HCT116 (cell line): Measurements from ENCODE around the gene CRYBA4. TPM values are rescaled to one million over a fixed set of nuclear protein-coding genes. Genes with fewer than 3 reads are reported as not detected.

Source experiments
- ATAC-seq: fragments of 200-7000 bp; cut with Tn5 transposase; 2 replicates; pipeline ENCODE4 v1.9.1; 2020; ENCODE audit warnings: mild to moderate bottlenecking, moderate library complexity
- BruUV-seq: library from RNA; stranded (reverse); fragments of 400-500 nt; replicated peaks from 2 replicates; lab custom pipeline; 2021; lab: Mats Ljungman, UMichigan
- CTCF ChIA-PET: fragments of 300-600 bp; sonication (Branson Sonifier 250); formaldehyde crosslinking; loops from one replicate; lab custom pipeline; 2021; ENCODE audit warnings: antibody characterized with exemption; lab: Charles Lee
- POLR2A ChIA-PET: fragments of 300-600, 350-600 bp; sonication (Branson Sonifier 250); formaldehyde crosslinking; loops from one replicate; lab custom pipeline; 2021; ENCODE audit warnings: antibody characterized with exemption; lab: Charles Lee
- RAD21 ChIA-PET, 2 experiments: fragments of 300-600 bp; sonication (Branson Sonifier 250); formaldehyde crosslinking; loops; one replicate each; lab custom pipeline; 2023; ENCODE audit warnings: low total read pairs in 2 of 2; ENCODE audit not compliant: uncharacterized antibody in 2 of 2, unreplicated experiment in 2 of 2, low non-redundant PET in 1 of 2; lab: Charles Lee
- DNase-seq: peaks from one replicate; pipeline ENCODE4 v3.0.0-alpha.2; 2010; ENCODE audit warnings: low read depth, low spot score
- H2AFZ ChIP-seq: fragments of 200-600 bp; shearing (Covaris generic), sonication (generic); 2 replicates; pipeline ENCODE4 v1.6.1; 2017; ENCODE audit warnings: low read depth, mixed run types, mixed read lengths, antibody characterized with exemption, low read length; ENCODE audit not compliant: poor library complexity, severe bottlenecking
- H3K27ac ChIP-seq: 2 replicates; pipeline ENCODE4 v1.5.1; 2012; ENCODE audit warnings: low read depth, low read length
- H3K27me3 ChIP-seq: fragments of 200-600 bp; sonication (generic); 2 replicates; pipeline ENCODE4 v1.6.1; 2016; ENCODE audit warnings: mixed run types, low read length, mixed read lengths; ENCODE audit not compliant: insufficient read depth
- H3K36me3 ChIP-seq, 2 experiments: fragments of 200-500 bp in 1 of 2; fragments of 200-600 bp in 1 of 2; sonication (Bioruptor generic) in 1 of 2; sonication (generic) in 1 of 2; 2 replicates each; pipeline versions ENCODE4 v1.5.1 to v1.6.1; 2014 to 2016; ENCODE audit warnings: low read length in 2 of 2, inconsistent platforms in 1 of 2, mixed read lengths in 1 of 2, mixed run types in 1 of 2; ENCODE audit not compliant: insufficient read depth in 2 of 2, control insufficient read depth in 1 of 2
- H3K4me1 ChIP-seq, 2 experiments: fragments of 200-600 bp in 1 of 2; sonication (generic) in 1 of 2; 2 replicates each; pipeline versions ENCODE4 v1.5.1 to v1.6.1; 2012 to 2017; ENCODE audit warnings: low read length in 2 of 2, inconsistent platforms in 1 of 2, mild to moderate bottlenecking in 1 of 2, mixed read lengths in 1 of 2, mixed run types in 1 of 2, moderate library complexity in 1 of 2; ENCODE audit not compliant: insufficient read depth in 2 of 2, control insufficient read depth in 1 of 2
- H3K4me2 ChIP-seq: fragments of 200-600 bp; sonication (generic); 2 replicates; pipeline ENCODE4 v1.6.1; 2017; ENCODE audit warnings: mixed run types, low read length, mixed read lengths
- H3K4me3 ChIP-seq, 2 experiments: fragments of 200-600 bp in 1 of 2; sonication (generic) in 1 of 2; replicated peaks in 1 of 2; 2 replicates each; pipeline ENCODE4 v1.5.1; 2011 to 2016; ENCODE audit warnings: low read length in 2 of 2, control low read depth in 1 of 2, low read depth in 1 of 2, mild to moderate bottlenecking in 1 of 2, mixed read lengths in 1 of 2, mixed run types in 1 of 2
- H3K79me2 ChIP-seq: fragments of 200-600 bp; sonication (generic); 2 replicates; pipeline ENCODE4 v1.6.1; 2017; ENCODE audit warnings: mild to moderate bottlenecking, mixed run types, low read length, moderate library complexity, mixed read lengths; ENCODE audit not compliant: insufficient read depth
- H3K9ac ChIP-seq: fragments of 200-600 bp; sonication (generic); 2 replicates; pipeline ENCODE4 v1.6.1; 2016; ENCODE audit warnings: low read length, mixed read lengths
- H3K9me2 ChIP-seq: fragments of 200-600 bp; sonication (generic), shearing (Covaris generic); 2 replicates; pipeline ENCODE4 v1.6.1; 2017; ENCODE audit warnings: mixed run types, mild to moderate bottlenecking, moderate library complexity; ENCODE audit not compliant: insufficient read depth
- H3K9me3 ChIP-seq, 2 experiments: fragments of 200-500 bp in 1 of 2; fragments of 200-600 bp in 1 of 2; sonication (Bioruptor generic) in 1 of 2; sonication (generic) in 1 of 2; 2 replicates each; pipeline ENCODE4 v1.6.1; 2014 to 2017; ENCODE audit warnings: low read length in 2 of 2, mixed read lengths in 2 of 2, inconsistent platforms in 1 of 2, low read depth in 1 of 2, mild to moderate bottlenecking in 1 of 2, mixed run types in 1 of 2, moderate library complexity in 1 of 2; ENCODE audit not compliant: control insufficient read depth in 1 of 2, insufficient read depth in 1 of 2
- H4K20me1 ChIP-seq: fragments of 200-600 bp; sonication (generic), shearing (Covaris generic); 2 replicates; pipeline ENCODE4 v1.6.1; 2017; ENCODE audit warnings: mixed run types, mild to moderate bottlenecking, moderate library complexity; ENCODE audit not compliant: insufficient read depth
- ATF3 ChIP-seq: IDR thresholded peaks from 2 replicates; pipeline ENCODE4 v1.6.1; 2012
- CBX3 ChIP-seq: IDR thresholded peaks from 2 replicates; pipeline ENCODE4 v1.6.1; 2012; ENCODE audit warnings: low read depth
- CTCF ChIP-seq, 3 experiments: fragments of 200-600 bp in 1 of 3; sonication (generic) in 1 of 3; IDR thresholded peaks in 2 of 3; conservative IDR thresholded peaks in 1 of 3; 2 replicates each; pipeline ENCODE4 v1.5.1; 2012 to 2017; ENCODE audit warnings: low read depth in 2 of 3, low read length in 2 of 3, antibody characterized with exemption in 1 of 3, borderline replicate concordance in 1 of 3, control low read depth in 1 of 3, mild to moderate bottlenecking in 1 of 3, mixed read lengths in 1 of 3, mixed run types in 1 of 3, moderate library complexity in 1 of 3; ENCODE audit not compliant: insufficient read depth in 1 of 3
- EZH2phosphoT487 ChIP-seq: fragments of 200-600 bp; IDR thresholded peaks from 2 replicates; pipeline ENCODE4 v1.6.1; 2018; ENCODE audit warnings: antibody characterized with exemption, borderline replicate concordance
- MAX ChIP-seq: IDR thresholded peaks from 2 replicates; pipeline ENCODE4 v1.6.1; 2012
- RAD21 ChIP-seq: IDR thresholded peaks from 2 replicates; pipeline ENCODE4 v1.6.1; 2012; ENCODE audit warnings: low read depth, mild to moderate bottlenecking
- SIN3A ChIP-seq: IDR thresholded peaks from 2 replicates; pipeline ENCODE4 v1.6.1; 2012; ENCODE audit warnings: low read depth
- SRF ChIP-seq: IDR thresholded peaks from 2 replicates; pipeline ENCODE4 v1.6.1; 2012; ENCODE audit warnings: low read depth
- TCF7L2 ChIP-seq: IDR thresholded peaks from 2 replicates; pipeline ENCODE4 v1.7.0; 2011; ENCODE audit warnings: borderline replicate concordance, inconsistent platforms; ENCODE audit not compliant: insufficient read depth, insufficient read length; ENCODE audit errors: extremely low read depth
- ZBTB33 ChIP-seq: IDR thresholded peaks from 2 replicates; pipeline ENCODE4 v1.6.1; 2011; ENCODE audit warnings: mild to moderate bottlenecking, low read length, moderate library complexity; ENCODE audit not compliant: insufficient replicate concordance; ENCODE audit errors: extremely low read depth
- ZNF274 ChIP-seq: fragments of 200-500 bp; sonication (Bioruptor generic); IDR thresholded peaks from 2 replicates; pipeline ENCODE4 v1.6.1; 2014; ENCODE audit warnings: mild to moderate bottlenecking, low read depth, low read length, inconsistent platforms
- intact Hi-C: fragments of 100-400 bp; cut with micrococcal nuclease; formaldehyde crosslinking; loops from 2 replicates; pipeline ENCODE4 v1.10.0; 2022
- total RNA-seq: library from RNA; stranded (reverse); gene quantifications from one replicate; pipeline ENCODE4 v1.2.1, GENCODE V29; 2021; ENCODE audit not compliant: unreplicated experiment

Gene CRYBA4
- total RNA-seq, 1 experiment from 2014 or later, result not detected

GRCh38 chr22:26646158-26646557 lies 24.4 kb downstream of the CRYBA4 start:
- ATAC-seq (no peak), DNase-seq (no peak)
- BruUV-seq, result no TSS peak
- Histone ChIP-seq H3K9me3 (no peaks in the 10 kb centered on the region), H4K20me1 (no peaks in the 10 kb centered on the region), H3K27ac (no peak overlapping the region), H3K9me2 (no peaks in the 10 kb centered on the region), H3K79me2 (no peaks in the 10 kb centered on the region), H3K4me1 (peaks cover 3 to 10% of the 10 kb centered on the region in 2 experiments; a peak in 3 of 4 replicates), H3K4me3 (no peak overlapping the region), H3K27me3 (peaks cover 5% of the 10 kb centered on the region; the same call in 1 of the 2 replicates), H3K4me2 (no peak overlapping the region), H3K9ac (no peak overlapping the region), H2AFZ (no peak overlapping the region), H3K36me3 (no peaks in the 10 kb centered on the region)
- intact Hi-C loops, result no loop called here
- POLR2A ChIA-PET, result no interaction called here
- RAD21 ChIA-PET, result no interaction called here
- TF ChIP-seq TCF7L2, result no peak
- no peak for TF ChIP-seq MAX
- TF ChIP-seq CBX3, result no peak
- TF ChIP-seq ZBTB33, result no peak
- TF ChIP-seq EZH2phosphoT487, result no peak
- TF ChIP-seq SRF, result no peak
- CTCF ChIA-PET, result no interaction called here

GRCh38 chr22:26648011-26648497 lies 26.3 kb downstream of the CRYBA4 start:
- no peak overlapping the region for H3K4me2 ChIP-seq
- no peaks in the 10 kb centered on the region for H3K9me2 ChIP-seq
- ATAC-seq (no peak), DNase-seq (no peak)
- H3K4me3 ChIP-seq, result no peak overlapping the region
- H2AFZ ChIP-seq, result no peak overlapping the region
- ChIA-PET POLR2A (no interaction called here), RAD21 (no interaction called here), CTCF (no interaction called here)
- H3K27ac ChIP-seq, result no peak overlapping the region
- peaks cover 5% of the 10 kb centered on the region; the same call in 1 of the 2 replicates for H3K27me3 ChIP-seq
- BruUV-seq, result no TSS peak
- no peaks in the 10 kb centered on the region for H4K20me1 ChIP-seq
- no peaks in the 10 kb centered on the region for H3K36me3 ChIP-seq
- H3K9ac ChIP-seq, result no peak overlapping the region
- H3K4me1 ChIP-seq, result peaks cover 3 to 10% of the 10 kb centered on the region in 2 experiments; a peak in 3 of 4 replicates
- no peaks in the 10 kb centered on the region for H3K9me3 ChIP-seq
- H3K79me2 ChIP-seq, result no peaks in the 10 kb centered on the region
- intact Hi-C loops, result no loop called here
- no peak for TF ChIP-seq RAD21
- no peak for TF ChIP-seq CTCF (IDR thresholded peaks at IDR 0.05 in 2 of 3, conservative IDR thresholded peaks at IDR 0.05 in 1 of 3; ENCODE audit: borderline replicate concordance in 1 of 3, insufficient read depth in 1 of 3, low read depth in 2 of 3, low read length in 2 of 3)
- no peak for TF ChIP-seq MAX
- TF ChIP-seq ZNF274, result no peak
- no peak for TF ChIP-seq ATF3
- TF ChIP-seq SIN3A, result no peak
